ENCODE results near the gene COX8C.

Gene COX8C

GRCh38 chr14:93322929-93323599 lies 23.9 kb upstream of the COX8C start:
- TF ChIP-seq ZFX (IDR thresholded peaks at IDR 0.05; ENCODE audit: borderline replicate concordance) (no peak), CTCF (IDR thresholded peaks at IDR 0.05) (no peak)
- H3K27ac ChIP-seq, result no peak overlapping the region

- H3K27ac ChIP-seq, result no peak overlapping the region
- TF ChIP-seq CTCF (IDR thresholded peaks at IDR 0.05) (no peak), ZFX (IDR thresholded peaks at IDR 0.05; ENCODE audit: borderline replicate concordance) (no peak)
Measured at GRCh38 chr14:93323600-93324174, 23.3 kb upstream of the COX8C start.

- H3K27ac ChIP-seq, result no peak overlapping the region
- TF ChIP-seq ZFX (IDR thresholded peaks at IDR 0.05; ENCODE audit: borderline replicate concordance) (no peak), CTCF (IDR thresholded peaks at IDR 0.05) (no peak)
Measured at GRCh38 chr14:93326196-93326595, 20.8 kb upstream of the COX8C start.

- TF ChIP-seq ZFX (IDR thresholded peaks at IDR 0.05; ENCODE audit: borderline replicate concordance) (no peak), CTCF (IDR thresholded peaks at IDR 0.05) (no peak)
- H3K27ac ChIP-seq, result no peak overlapping the region
Measured at GRCh38 chr14:93328546-93328945, 18.4 kb upstream of the COX8C start.

GRCh38 chr14:93329965-93330608 lies 16.9 kb upstream of the COX8C start:
- no peak overlapping the region for H3K27ac ChIP-seq
- TF ChIP-seq ZFX (IDR thresholded peaks at IDR 0.05; ENCODE audit: borderline replicate concordance) (no peak), CTCF (IDR thresholded peaks at IDR 0.05) (no peak)

GRCh38 chr14:93330609-93331000 lies 16.4 kb upstream of the COX8C start:
- no peak for TF ChIP-seq CTCF (IDR thresholded peaks at IDR 0.05)
- TF ChIP-seq ZFX (IDR thresholded peaks at IDR 0.05; ENCODE audit: borderline replicate concordance), result no peak
- H3K27ac ChIP-seq, result no peak overlapping the region

All from 22Rv1 (cell line).